GM21526 (cell line): ENCODE measurements around the gene LRCH4.

Experiments
- ATAC-seq: cut with Tn5 transposase; IDR thresholded peaks from one replicate; pipeline ENCODE4 v1.9.1; 2021; ENCODE audit warnings: moderate library complexity; ENCODE audit not compliant: unreplicated experiment, low FRiP score

LRCH4 gene

GRCh38 chr7:100583132-100584053 is 2.5 kb downstream of the LRCH4 start:
- ATAC-seq: no peak

- no peak for ATAC-seq
These were observed 3.3 kb downstream of the LRCH4 start for GRCh38 chr7:100582650-100583049.

GRCh38 chr7:100582041-100582579 is 3.8 kb downstream of the LRCH4 start:
- no peak for ATAC-seq

GRCh38 chr7:100580466-100581283 is 5.3 kb downstream of the LRCH4 start:
- no peak for ATAC-seq

- no peak for ATAC-seq
These were observed 7.4 kb downstream of the LRCH4 start for GRCh38 chr7:100578246-100579183.

- ATAC-seq: no peak
These were observed 8.4 kb downstream of the LRCH4 start for GRCh38 chr7:100577507-100577906.

GRCh38 chr7:100577103-100577502 is 8.8 kb downstream of the LRCH4 start:
- no peak for ATAC-seq

- no peak for ATAC-seq
These were observed 9.4 kb downstream of the LRCH4 start for GRCh38 chr7:100576384-100576993.

GRCh38 chr7:100575746-100576383 is 10.1 kb downstream of the LRCH4 start:
- no peak for ATAC-seq

GRCh38 chr7:100575206-100575631 is 10.7 kb downstream of the LRCH4 start:
- ATAC-seq: no peak

GRCh38 chr7:100574362-100575205 is 11.3 kb downstream of the LRCH4 start:
- no peak for ATAC-seq

- ATAC-seq: no peak
These were observed 12.1 kb downstream of the LRCH4 start, which contains the start of gene SAP25 for GRCh38 chr7:100573691-100574361. SAP25 (minus strand) TSS chr7:100573900; CDS start chr7:100573742, 158 bp downstream.

- no peak for ATAC-seq
These were observed 12.8 kb downstream of the LRCH4 start for GRCh38 chr7:100572949-100573675.

GRCh38 chr7:100572281-100572948 is 13.5 kb downstream of the LRCH4 start:
- no peak for ATAC-seq

GRCh38 chr7:100571829-100572116 is 14.2 kb downstream of the LRCH4 start:
- no peak for ATAC-seq

- ATAC-seq: no peak
These were observed 14.7 kb downstream of the LRCH4 start for GRCh38 chr7:100570954-100571828.
